Suprapubic skin (tissue), 4 donors: ENCODE results near the gene CUTA.

Experiments
- CTCF ChIP-seq, 2 donors: fragments of 200-600 bp in 1 of 2; fragments of 450-650 bp in 1 of 2; sonication (generic) in 1 of 2; IDR thresholded peaks; one replicate each; pipeline ENCODE4 v1.5.1; 2016 to 2019; ENCODE audit warnings: antibody characterized with exemption in 2 of 2, mild to moderate bottlenecking in 1 of 2, moderate library complexity in 1 of 2
- EP300 ChIP-seq: sonication (generic); formaldehyde crosslinking; IDR thresholded peaks from one replicate; pipeline ENCODE4 v1.6.1; 2017; ENCODE audit warnings: antibody characterized with exemption
- POLR2A ChIP-seq, 2 donors: fragments of 450-650 bp; IDR thresholded peaks; one replicate each; pipeline ENCODE4 v1.6.1; 2017; ENCODE audit warnings: antibody characterized with exemption in 2 of 2, mild to moderate bottlenecking in 2 of 2, moderate library complexity in 2 of 2
- POLR2AphosphoS5 ChIP-seq, 3 donors: sonication (generic); formaldehyde crosslinking; IDR thresholded peaks; one replicate each; pipeline ENCODE4 v1.6.1; 2017; ENCODE audit warnings: antibody characterized with exemption in 3 of 3

GRCh38 chr6:33367009-33367714 lies 50.7 kb downstream of the CUTA start:
- TF ChIP-seq POLR2A (IDR thresholded peaks at IDR 0.05) (no peak), CTCF (IDR thresholded peaks at IDR 0.05) (no peak), EP300 (no peak), POLR2AphosphoS5 (IDR thresholded peaks at IDR 0.05) (no peak)
